ENCODE data around the gene CCDC137.

The CCDC137 gene

DNA sequence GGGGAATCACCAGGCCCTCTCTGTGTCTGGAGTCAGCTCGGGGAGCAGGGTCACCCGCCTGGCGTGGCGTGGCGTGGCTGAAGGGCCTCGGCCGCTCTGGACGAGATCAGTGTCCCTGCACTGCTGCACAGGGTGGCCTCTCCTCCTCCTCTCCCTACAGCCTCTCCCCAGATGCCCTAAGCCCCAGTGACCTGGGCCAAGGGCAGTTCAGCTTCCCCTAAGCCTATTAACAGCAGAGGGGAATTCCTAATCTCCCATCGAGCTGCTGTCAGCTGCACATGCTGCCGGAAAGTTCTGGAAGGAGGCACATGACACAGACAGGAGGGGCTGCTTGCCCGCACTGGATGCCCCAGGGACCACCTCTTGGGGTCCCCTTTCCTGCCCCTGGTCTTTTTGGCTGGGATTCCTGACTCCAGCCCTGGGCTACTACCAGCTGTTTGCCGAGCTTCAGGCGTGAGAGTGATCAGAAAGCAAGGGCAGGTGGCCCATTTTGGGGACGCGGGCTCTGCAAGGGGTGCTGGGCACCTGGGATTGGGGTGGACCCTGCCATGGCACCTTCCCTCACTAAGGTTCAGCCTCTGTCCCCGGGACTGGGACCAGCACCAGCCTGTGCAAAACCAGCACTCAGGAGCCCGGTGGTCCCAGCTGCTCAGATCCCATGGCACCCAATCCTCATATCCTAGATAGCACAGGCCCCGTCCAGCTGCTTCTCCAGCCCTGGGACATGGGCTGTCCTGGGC, 11.0 kb upstream of the CCDC137 start:
- no peaks in the 10 kb centered on the region for H3K9me3 ChIP-seq (ENCODE audit: control insufficient read depth, insufficient read depth, low read length)
- H3K9ac ChIP-seq (ENCODE audit: low read depth, low read length): no peak overlapping the region
- no peaks in the 10 kb centered on the region for H3K36me3 ChIP-seq (ENCODE audit: control insufficient read depth, insufficient read depth, low read length)

DNA sequence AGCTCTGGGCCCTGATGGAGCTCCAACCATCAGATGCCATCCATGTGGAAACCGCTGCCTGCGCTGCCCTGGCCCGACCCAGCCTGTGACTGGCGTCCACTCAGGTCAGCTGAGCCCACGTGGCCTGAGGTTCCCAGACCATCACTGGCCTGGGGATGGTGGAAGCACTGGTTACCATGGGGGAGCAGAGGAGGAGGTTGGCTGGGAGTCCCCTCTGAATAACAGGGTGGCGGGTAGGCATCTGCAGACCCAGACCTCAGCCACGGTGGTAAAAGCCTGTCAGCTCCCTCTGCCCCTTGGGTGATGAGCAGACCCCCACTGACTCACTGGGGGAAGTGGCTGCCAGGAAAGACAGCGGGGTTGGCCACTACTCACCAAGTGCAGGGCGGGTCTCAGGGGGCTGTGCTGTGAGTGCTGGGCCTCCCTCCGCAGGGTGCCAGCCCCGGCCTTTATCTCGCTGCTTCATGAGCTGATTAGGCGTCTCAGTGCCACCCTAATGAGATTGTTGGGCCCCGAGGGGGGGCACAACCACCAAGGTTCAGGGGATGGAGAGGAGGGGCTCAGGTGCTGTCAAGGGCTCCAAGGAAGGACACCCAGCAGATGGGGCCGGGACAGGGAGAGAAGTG, 10.3 kb upstream of the CCDC137 start, which contains the start of gene PDE6G:
Gene PDE6G (minus strand): TSS at position 425 of the 626 bp plus-strand sequence. CDS start 3,237 bp downstream, outside the sequence.
- H3K9me3 ChIP-seq (ENCODE audit: control insufficient read depth, insufficient read depth, low read length): no peaks in the 10 kb centered on the region
- H3K9ac ChIP-seq (ENCODE audit: low read depth, low read length): no peak within 1 kb of the TSS
- H3K27me3 ChIP-seq (ENCODE audit: control insufficient read depth, insufficient read depth, low read length): no peaks in the 10 kb centered on the region
- H3K36me3 ChIP-seq (ENCODE audit: control insufficient read depth, insufficient read depth, low read length): no peaks in the 10 kb centered on the region
- H3K4me1 ChIP-seq (ENCODE audit: control insufficient read depth, insufficient read depth, low read length): no peaks in the 10 kb centered on the region
- H3K4me3 ChIP-seq (ENCODE audit: low read depth, low read length): no peak within 1 kb of the TSS

More for the DNA sequence above, 11.0 kb upstream of the CCDC137 start:
- Histone ChIP-seq H3K27me3 (ENCODE audit: control insufficient read depth, insufficient read depth, low read length) (no peaks in the 10 kb centered on the region), H3K4me3 (ENCODE audit: low read depth, low read length) (no peak overlapping the region), H3K4me1 (ENCODE audit: control insufficient read depth, insufficient read depth, low read length) (no peaks in the 10 kb centered on the region)

GRCh38 chr17:81656835-81657234, 9.7 kb upstream of the CCDC137 start:
- no peak overlapping the region for H3K4me3 ChIP-seq (ENCODE audit: low read depth, low read length)
- H3K4me1 ChIP-seq (ENCODE audit: control insufficient read depth, insufficient read depth, low read length): no peaks in the 10 kb centered on the region
- H3K27me3 ChIP-seq (ENCODE audit: control insufficient read depth, insufficient read depth, low read length): no peaks in the 10 kb centered on the region
- no peaks in the 10 kb centered on the region for H3K36me3 ChIP-seq (ENCODE audit: control insufficient read depth, insufficient read depth, low read length)
- no peaks in the 10 kb centered on the region for H3K9me3 ChIP-seq (ENCODE audit: control insufficient read depth, insufficient read depth, low read length)
- no peak overlapping the region for H3K9ac ChIP-seq (ENCODE audit: low read depth, low read length)

- no peak overlapping the region for H3K9ac ChIP-seq (ENCODE audit: low read depth, low read length)
- H3K9me3 ChIP-seq (ENCODE audit: control insufficient read depth, insufficient read depth, low read length): no peaks in the 10 kb centered on the region
- peaks cover 2% of the 10 kb centered on the region for H3K36me3 ChIP-seq (ENCODE audit: control insufficient read depth, insufficient read depth, low read length)
- no peaks in the 10 kb centered on the region for H3K27me3 ChIP-seq (ENCODE audit: control insufficient read depth, insufficient read depth, low read length)
- no peaks in the 10 kb centered on the region for H3K4me1 ChIP-seq (ENCODE audit: control insufficient read depth, insufficient read depth, low read length)
- H3K4me3 ChIP-seq (ENCODE audit: low read depth, low read length): no peak overlapping the region
Observed at GRCh38 chr17:81659038-81659437, 7.5 kb upstream of the CCDC137 start.

GRCh38 chr17:81660441-81660840, 6.1 kb upstream of the CCDC137 start:
- Histone ChIP-seq H3K9me3 (ENCODE audit: control insufficient read depth, insufficient read depth, low read length) (no peaks in the 10 kb centered on the region), H3K27me3 (ENCODE audit: control insufficient read depth, insufficient read depth, low read length) (no peaks in the 10 kb centered on the region), H3K36me3 (ENCODE audit: control insufficient read depth, insufficient read depth, low read length) (peaks cover 8% of the 10 kb centered on the region), H3K9ac (ENCODE audit: low read depth, low read length) (no peak overlapping the region), H3K4me1 (ENCODE audit: control insufficient read depth, insufficient read depth, low read length) (peaks cover under 1% of the 10 kb centered on the region), H3K4me3 (ENCODE audit: low read depth, low read length) (no peak overlapping the region)

DNA sequence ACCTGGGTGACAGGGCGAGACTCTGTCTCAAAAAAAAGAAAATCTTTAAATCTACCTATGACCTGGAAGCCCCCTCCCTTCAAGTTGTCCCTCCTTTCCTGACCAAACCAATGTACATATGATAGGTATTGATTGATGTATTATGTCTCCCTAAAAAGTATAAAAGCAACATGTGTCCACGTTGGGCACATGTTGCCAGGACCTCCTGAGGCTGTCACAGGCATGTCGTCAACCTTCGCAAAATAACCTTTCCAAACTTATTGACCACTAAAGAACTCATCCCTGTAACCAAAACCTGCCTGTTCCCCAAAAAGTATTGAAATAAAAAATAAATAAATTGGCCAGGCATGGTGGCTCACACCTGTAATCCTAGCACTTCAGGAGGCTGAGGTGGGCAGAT, 4.5 kb upstream of the CCDC137 start:
- Histone ChIP-seq H3K27me3 (ENCODE audit: control insufficient read depth, insufficient read depth, low read length) (no peaks in the 10 kb centered on the region), H3K9ac (ENCODE audit: low read depth, low read length) (no peak overlapping the region), H3K4me1 (ENCODE audit: control insufficient read depth, insufficient read depth, low read length) (peaks cover 4% of the 10 kb centered on the region), H3K4me3 (ENCODE audit: low read depth, low read length) (no peak overlapping the region), H3K36me3 (ENCODE audit: control insufficient read depth, insufficient read depth, low read length) (peaks cover 8% of the 10 kb centered on the region), H3K9me3 (ENCODE audit: control insufficient read depth, insufficient read depth, low read length) (no peaks in the 10 kb centered on the region)

DNA sequence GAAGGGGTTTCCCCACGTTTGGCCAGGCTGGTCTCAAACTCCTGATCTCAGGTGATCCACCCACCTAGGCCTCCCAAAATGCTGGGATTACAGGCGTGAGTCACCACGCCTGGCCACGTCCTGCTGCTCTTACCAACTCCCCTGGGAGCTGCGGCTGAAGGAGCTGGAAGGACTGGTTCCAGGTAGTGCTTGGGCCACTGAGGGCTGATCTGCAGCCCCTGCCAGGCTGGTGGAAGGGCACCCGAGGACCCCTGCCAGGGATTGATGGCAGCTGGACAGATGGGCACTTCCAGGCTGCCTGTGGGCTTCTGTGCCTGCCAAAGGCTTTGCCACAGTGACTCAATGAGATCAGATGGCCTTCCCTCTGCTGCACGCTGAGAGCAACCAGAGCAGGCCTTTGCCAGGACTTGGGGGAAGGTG, 2.5 kb upstream of the CCDC137 start:
- Histone ChIP-seq H3K4me1 (ENCODE audit: control insufficient read depth, insufficient read depth, low read length) (peaks cover 4% of the 10 kb centered on the region), H3K9ac (ENCODE audit: low read depth, low read length) (no peak overlapping the region), H3K27me3 (ENCODE audit: control insufficient read depth, insufficient read depth, low read length) (no peaks in the 10 kb centered on the region)

DNA sequence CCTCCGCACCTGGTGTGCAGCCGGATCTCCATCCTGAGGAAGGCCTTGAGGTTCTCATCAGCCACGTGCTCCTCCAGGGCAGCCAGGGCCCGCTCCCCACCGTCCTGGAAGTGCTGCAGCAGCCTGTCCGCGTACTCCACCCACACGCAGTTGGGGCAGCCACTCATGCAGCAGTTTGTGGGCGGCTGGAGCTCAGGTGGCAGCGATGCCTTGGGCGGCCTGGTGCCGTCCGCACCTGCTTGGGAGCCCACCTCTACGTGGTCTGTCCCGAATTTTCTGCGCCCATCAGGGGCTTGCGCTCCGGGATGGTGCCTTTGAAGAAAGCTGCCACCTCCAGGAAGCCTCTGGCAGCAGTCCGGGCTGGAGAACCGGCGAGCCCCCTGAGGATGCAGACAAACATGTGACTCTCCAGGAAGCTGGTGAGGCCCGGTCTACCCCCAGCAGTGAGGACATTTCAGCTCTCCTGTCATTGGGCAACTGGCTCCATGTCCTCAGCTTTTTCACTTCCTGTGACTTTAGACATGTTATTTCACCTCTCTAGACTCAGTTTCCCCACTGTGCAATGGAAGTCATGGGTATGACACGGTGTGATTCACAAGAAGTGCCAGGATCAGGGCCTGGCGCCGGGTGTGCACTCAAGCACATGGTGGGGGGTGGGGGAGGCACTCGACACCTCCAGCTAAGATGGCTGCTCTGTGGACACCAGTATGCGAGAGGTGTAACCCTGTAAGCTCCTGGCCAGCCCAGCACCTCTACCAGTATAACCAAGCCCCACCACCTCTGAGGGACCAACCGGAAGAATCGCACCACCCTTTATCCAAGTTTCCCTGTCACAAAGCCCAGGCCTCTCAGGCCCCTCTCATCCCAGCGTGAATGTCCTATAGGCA, 1.1 kb upstream of the CCDC137 start:
- Histone ChIP-seq H3K4me3 (ENCODE audit: low read depth, low read length) (peak overlapping the region; percentile 96), H3K27me3 (ENCODE audit: control insufficient read depth, insufficient read depth, low read length) (no peaks in the 10 kb centered on the region), H3K9ac (ENCODE audit: low read depth, low read length) (peak overlapping the region; percentile 89), H3K9me3 (ENCODE audit: control insufficient read depth, insufficient read depth, low read length) (no peaks in the 10 kb centered on the region), H3K36me3 (ENCODE audit: control insufficient read depth, insufficient read depth, low read length) (peaks cover 24% of the 10 kb centered on the region), H3K4me1 (ENCODE audit: control insufficient read depth, insufficient read depth, low read length) (peaks cover 4% of the 10 kb centered on the region)

More for the DNA sequence above, 2.5 kb upstream of the CCDC137 start:
- Histone ChIP-seq H3K4me3 (ENCODE audit: low read depth, low read length) (no peak overlapping the region), H3K9me3 (ENCODE audit: control insufficient read depth, insufficient read depth, low read length) (no peaks in the 10 kb centered on the region), H3K36me3 (ENCODE audit: control insufficient read depth, insufficient read depth, low read length) (peaks cover 12% of the 10 kb centered on the region)

GRCh38 chr17:81666092-81666341, 520 bp upstream of the CCDC137 start:
- no peaks in the 10 kb centered on the region for H3K9me3 ChIP-seq (ENCODE audit: control insufficient read depth, insufficient read depth, low read length)
- H3K27me3 ChIP-seq (ENCODE audit: control insufficient read depth, insufficient read depth, low read length): no peaks in the 10 kb centered on the region
- peak overlapping the region; percentile 96 for H3K4me3 ChIP-seq (ENCODE audit: low read depth, low read length)
- H3K36me3 ChIP-seq (ENCODE audit: control insufficient read depth, insufficient read depth, low read length): peaks cover 25% of the 10 kb centered on the region
- peak overlapping the region; percentile 89 for H3K9ac ChIP-seq (ENCODE audit: low read depth, low read length)
- peaks cover 4% of the 10 kb centered on the region for H3K4me1 ChIP-seq (ENCODE audit: control insufficient read depth, insufficient read depth, low read length)

DNA sequence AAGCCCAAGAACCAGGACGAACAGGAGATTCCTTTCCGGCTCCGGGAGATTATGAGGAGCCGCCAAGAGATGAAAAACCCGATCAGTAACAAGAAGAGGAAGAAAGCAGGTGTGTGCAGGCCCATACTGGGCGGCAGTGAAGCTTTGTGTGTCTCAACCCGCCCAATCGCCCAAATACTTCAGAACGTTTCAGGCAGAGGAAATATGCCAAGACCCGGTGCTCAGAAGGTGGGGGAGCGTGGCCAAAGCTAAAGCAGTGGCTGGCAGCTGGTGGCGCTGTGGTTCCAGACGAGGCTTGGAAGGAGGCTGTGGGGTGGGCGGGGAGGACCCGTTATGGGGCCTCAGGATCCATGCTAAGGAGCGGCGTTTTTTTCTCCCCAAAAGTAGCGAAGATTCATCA, 1.2 kb downstream of the CCDC137 start:
- peaks cover 43% of the 10 kb centered on the region for H3K36me3 ChIP-seq (ENCODE audit: control insufficient read depth, insufficient read depth, low read length)

DNA sequence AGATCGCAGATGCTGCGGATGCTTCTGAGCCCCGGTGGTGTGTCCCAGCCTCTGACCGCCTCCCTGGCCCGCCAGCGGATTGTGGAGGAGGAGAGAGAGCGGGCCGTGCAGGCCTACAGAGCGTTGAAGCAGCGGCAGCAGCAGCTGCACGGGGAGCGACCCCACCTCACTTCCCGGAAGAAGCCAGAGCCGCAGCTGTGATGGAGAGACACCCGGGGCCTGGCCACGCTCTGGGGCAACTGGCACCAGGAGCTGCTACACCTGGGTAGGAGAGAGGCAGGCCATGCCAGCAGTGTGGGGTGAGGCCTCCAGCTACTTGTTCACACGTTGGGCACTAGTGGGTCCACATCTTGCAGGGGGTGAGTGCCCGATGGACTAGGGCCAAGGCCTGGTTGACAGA, 6.0 kb downstream of the CCDC137 start:
- no peaks in the 10 kb centered on the region for H3K27me3 ChIP-seq (ENCODE audit: control insufficient read depth, insufficient read depth, low read length)
- no peaks in the 10 kb centered on the region for H3K4me1 ChIP-seq (ENCODE audit: control insufficient read depth, insufficient read depth, low read length)
- no peak overlapping the region for H3K9ac ChIP-seq (ENCODE audit: low read depth, low read length)
- H3K4me3 ChIP-seq (ENCODE audit: low read depth, low read length): no peak overlapping the region
- H3K9me3 ChIP-seq (ENCODE audit: control insufficient read depth, insufficient read depth, low read length): no peaks in the 10 kb centered on the region
- peaks cover 39% of the 10 kb centered on the region for H3K36me3 ChIP-seq (ENCODE audit: control insufficient read depth, insufficient read depth, low read length)

More for the DNA sequence above, 1.2 kb downstream of the CCDC137 start:
- no peaks in the 10 kb centered on the region for H3K27me3 ChIP-seq (ENCODE audit: control insufficient read depth, insufficient read depth, low read length)
- H3K9me3 ChIP-seq (ENCODE audit: control insufficient read depth, insufficient read depth, low read length): no peaks in the 10 kb centered on the region
- peaks cover 4% of the 10 kb centered on the region for H3K4me1 ChIP-seq (ENCODE audit: control insufficient read depth, insufficient read depth, low read length)
- peak overlapping the region; percentile 35 for H3K4me3 ChIP-seq (ENCODE audit: low read depth, low read length)
- no peak overlapping the region for H3K9ac ChIP-seq (ENCODE audit: low read depth, low read length)
